PFSK-1 (cell line): ENCODE measurements around the gene IGF1R.

ENCODE experiments used
- POLR2AphosphoS5 ChIP-seq: IDR thresholded peaks from 2 replicates; pipeline ENCODE4 v1.6.1; 2012; ENCODE audit warnings: low read depth, mild to moderate bottlenecking, control low read depth, low read length, moderate library complexity
- TF ChIP-seq, protein P1 (sequence below), 2 experiments: IDR thresholded peaks; 2 replicates each; pipeline versions ENCODE4 v1.6.1 to v1.8.0; 2011 to 2012; ENCODE audit warnings: low read depth in 2 of 2, low read length in 2 of 2, control low read depth in 1 of 2, inconsistent platforms in 1 of 2, mild to moderate bottlenecking in 1 of 2, moderate library complexity in 1 of 2; ENCODE audit not compliant: insufficient read depth in 1 of 2

DNA sequence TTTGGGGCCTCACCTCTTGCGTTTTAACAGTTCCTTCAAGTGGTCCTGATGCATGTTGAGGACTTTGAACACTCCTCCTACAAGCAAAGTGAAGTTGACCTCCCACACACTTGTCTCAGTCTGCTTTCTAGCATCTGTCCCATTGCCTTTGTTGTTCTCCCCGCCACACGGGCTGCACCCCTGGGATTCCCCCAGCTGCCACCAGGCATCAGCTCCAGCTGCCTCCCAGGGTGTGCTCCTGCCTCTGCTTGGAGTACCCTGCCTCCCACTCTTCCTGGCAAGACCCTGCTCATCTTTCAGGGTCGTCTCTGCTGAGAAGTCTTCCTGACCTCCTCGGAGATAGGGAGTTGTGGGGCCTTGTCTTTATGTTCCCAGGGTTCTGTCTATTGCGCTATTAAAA, 52.2 kb downstream of the IGF1R start:
- TF ChIP-seq, protein P1, sequence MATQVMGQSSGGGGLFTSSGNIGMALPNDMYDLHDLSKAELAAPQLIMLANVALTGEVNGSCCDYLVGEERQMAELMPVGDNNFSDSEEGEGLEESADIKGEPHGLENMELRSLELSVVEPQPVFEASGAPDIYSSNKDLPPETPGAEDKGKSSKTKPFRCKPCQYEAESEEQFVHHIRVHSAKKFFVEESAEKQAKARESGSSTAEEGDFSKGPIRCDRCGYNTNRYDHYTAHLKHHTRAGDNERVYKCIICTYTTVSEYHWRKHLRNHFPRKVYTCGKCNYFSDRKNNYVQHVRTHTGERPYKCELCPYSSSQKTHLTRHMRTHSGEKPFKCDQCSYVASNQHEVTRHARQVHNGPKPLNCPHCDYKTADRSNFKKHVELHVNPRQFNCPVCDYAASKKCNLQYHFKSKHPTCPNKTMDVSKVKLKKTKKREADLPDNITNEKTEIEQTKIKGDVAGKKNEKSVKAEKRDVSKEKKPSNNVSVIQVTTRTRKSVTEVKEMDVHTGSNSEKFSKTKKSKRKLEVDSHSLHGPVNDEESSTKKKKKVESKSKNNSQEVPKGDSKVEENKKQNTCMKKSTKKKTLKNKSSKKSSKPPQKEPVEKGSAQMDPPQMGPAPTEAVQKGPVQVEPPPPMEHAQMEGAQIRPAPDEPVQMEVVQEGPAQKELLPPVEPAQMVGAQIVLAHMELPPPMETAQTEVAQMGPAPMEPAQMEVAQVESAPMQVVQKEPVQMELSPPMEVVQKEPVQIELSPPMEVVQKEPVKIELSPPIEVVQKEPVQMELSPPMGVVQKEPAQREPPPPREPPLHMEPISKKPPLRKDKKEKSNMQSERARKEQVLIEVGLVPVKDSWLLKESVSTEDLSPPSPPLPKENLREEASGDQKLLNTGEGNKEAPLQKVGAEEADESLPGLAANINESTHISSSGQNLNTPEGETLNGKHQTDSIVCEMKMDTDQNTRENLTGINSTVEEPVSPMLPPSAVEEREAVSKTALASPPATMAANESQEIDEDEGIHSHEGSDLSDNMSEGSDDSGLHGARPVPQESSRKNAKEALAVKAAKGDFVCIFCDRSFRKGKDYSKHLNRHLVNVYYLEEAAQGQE (IDR thresholded peaks at IDR 0.05; ENCODE audit: insufficient read depth in 1 of 2, low read depth in 2 of 2, low read length in 2 of 2) = no peak
- TF ChIP-seq POLR2AphosphoS5 = no peak
